HG02938 (cell line): ENCODE measurements around the gene ARNT2.

Experiments used
- ATAC-seq: cut with Tn5 transposase; IDR thresholded peaks from one replicate; pipeline ENCODE4 v1.9.1; 2021; ENCODE audit warnings: mild to moderate bottlenecking, moderate library complexity; ENCODE audit not compliant: unreplicated experiment

ARNT2 gene

DNA sequence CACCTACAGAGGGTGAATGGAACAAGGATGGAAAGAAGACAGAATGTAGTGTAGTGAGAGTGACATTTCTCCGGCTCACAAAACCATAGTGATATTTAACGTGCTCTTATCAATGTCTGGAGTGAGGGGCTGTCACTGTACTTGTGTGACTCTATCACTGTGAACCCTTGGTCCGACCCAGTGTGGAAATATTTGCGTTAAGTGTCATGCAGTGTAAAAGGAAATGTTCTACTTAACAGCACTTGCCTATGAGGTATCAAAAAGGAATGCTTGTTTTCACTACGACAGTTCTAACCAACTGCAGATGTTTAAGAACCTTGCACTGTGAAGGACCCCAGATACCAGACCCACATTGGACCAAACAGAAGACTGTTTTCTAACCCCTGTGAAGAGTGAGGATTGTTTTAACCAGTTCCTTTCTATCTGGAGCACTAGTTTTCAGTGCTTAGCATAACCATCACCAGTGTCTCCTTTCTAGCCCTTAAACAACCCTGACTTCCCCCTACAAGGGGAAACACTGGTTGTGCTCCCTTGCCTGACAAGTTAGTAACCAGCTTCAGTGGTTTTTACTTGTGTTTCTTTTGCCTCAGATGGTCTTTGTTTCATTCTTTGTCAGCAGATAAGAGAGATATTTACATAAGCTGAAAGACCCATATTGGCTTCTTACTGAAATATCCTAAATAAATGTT lies 146.2 kb downstream of the ARNT2 start:
- no peak for ATAC-seq

DNA sequence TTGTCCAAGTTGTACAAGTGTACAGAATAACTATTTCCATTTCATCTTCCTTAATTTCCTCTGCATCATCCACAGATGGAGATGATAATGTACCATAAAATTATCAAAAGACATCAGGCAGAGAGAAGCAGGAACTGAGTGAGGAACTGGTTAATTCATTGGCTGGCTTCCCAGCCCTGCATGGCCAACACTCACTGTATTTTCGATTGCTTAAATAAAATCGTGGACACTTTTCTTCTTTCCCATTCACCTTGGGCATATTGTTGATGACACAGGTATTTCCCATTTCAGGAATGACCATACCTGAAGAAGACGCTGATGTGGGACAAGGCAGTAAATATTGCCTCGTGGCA lies 146.7 kb downstream of the ARNT2 start:
- ATAC-seq = no peak

- no peak for ATAC-seq
These were observed 147.2 kb downstream of the ARNT2 start for GRCh38 chr15:80551348-80551747.

DNA sequence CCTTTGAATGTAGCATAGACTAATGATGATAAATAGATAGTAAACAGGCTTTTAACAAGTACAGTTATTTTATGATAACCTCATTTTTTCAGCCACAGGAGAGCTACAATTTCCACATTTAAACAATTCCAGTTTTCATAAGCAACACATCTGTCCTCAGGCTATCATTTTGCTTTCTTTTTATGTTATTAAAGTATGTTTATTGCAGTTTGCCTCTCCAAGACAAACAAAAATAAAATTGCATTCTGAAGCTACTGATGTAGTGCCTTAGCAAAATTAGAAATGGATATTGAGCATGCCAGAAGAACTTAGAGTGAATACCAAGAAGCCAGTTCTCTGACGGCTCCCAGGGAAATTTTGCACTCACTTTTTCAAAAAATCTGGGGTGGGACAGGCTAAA lies 150.4 kb downstream of the ARNT2 start:
- no peak for ATAC-seq

- no peak for ATAC-seq
These were observed 152.6 kb downstream of the ARNT2 start for GRCh38 chr15:80556694-80557367.

GRCh38 chr15:80557441-80558234 lies 153.5 kb downstream of the ARNT2 start:
- ATAC-seq = no peak

DNA sequence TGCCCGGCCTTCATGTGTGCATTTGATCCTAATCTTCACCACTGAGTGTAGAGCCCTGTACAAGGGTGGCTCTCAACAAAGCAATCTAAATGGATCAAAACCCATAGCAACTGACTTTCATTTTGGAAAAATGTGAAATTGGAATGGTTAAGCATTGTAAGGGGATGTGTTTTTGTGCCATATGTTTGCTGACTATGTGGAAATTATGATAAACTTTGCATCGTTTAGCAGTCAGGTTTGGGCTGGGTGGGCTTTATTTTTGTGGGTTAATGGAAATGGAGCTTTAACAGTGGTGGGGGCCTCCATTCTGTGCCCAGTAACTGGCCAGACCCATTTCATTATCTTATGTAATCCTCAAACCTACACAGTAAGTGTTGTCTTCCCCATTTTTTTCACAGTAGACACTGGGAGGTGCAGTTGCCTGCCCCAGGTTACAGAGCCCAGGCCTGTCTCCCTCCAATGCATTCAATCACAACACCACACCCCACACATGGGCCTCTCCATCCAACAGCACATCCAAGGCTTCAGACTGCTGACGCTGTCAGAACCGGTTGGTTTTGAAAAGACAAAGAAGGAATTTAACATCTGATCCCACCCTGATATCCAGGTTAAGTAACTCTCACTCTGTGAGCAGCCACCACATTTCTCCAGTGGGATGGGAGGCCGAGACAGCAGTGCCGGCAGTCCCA lies 154.6 kb downstream of the ARNT2 start:
- no peak for ATAC-seq

DNA sequence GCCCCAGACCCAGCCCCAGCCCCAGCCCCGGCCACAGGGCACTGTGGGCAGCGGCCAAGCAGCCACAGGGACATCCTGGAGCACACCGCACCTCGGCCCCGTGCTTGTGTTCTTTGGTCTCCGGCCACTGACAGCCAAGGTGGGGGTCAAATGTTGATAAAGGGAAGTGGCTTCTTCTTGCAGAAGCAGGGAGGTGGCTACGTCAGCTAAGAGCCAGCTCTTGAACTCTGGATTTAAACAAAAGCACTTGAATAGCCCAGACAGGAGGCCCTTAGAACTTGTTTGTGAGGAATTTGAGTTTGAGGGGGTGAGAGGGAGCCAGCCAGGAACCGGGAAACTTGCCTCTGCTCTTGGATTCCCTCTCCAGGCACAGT lies 155.1 kb downstream of the ARNT2 start:
- ATAC-seq = no peak

DNA sequence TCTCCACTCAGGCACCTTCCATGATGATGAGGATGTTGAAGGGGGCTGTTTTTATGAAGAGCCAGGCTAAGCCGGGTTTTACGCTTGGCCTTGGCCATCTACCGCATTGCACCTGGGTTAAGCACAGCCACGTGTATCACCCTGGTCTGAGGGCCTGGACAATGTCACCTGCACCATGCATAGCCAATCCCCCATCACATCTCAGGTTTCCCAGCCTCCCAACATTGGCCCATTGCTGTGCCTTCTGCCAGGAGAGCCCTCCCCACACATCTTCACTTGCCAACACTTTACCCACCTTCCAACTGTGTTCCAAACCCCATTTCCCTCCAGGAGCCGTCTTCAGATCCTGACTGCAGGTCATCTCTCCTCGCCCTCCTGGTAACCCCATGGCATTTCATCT lies 155.6 kb downstream of the ARNT2 start:
- no peak for ATAC-seq

- ATAC-seq = no peak
These were observed 156.6 kb downstream of the ARNT2 start for GRCh38 chr15:80560601-80561400.

DNA sequence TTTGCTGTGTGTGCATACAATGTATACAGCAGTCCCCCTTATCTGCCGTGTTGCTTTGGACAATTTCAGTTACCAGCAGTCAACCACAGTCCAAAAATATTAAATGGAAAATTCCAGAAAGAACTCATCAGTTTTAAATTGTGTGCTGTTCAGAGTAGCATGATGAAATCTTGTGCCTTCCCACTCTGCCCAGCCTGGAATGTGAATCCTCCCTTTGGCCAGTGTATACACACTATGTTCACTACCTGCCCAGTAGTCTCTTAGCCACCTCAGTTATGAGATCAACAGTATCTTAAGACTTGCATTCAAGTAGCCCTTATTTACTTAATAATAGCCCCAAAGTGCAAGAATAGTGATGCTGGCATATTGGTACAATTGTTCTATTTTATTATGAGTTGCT lies 157.3 kb downstream of the ARNT2 start:
- no peak for ATAC-seq

GRCh38 chr15:80562033-80562432 lies 157.9 kb downstream of the ARNT2 start:
- ATAC-seq = no peak

DNA sequence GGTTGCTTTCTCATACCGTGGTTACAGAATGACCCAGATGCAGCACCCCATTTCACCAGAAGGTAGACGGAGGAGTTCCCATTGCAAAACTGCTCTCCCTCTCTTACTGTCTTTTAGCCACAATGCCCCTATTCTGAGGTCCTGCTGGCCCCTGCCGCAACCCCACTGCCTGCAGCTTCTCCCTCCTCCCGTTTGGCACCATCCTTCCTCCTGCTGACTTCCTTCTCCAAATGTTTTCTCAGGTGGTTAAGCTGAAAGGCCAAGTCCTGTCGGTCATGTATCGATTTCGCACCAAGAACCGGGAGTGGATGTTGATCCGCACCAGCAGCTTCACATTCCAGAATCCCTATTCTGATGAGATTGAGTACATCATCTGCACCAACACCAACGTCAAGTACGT lies 158.7 kb downstream of the ARNT2 start:
- ATAC-seq = no peak

DNA sequence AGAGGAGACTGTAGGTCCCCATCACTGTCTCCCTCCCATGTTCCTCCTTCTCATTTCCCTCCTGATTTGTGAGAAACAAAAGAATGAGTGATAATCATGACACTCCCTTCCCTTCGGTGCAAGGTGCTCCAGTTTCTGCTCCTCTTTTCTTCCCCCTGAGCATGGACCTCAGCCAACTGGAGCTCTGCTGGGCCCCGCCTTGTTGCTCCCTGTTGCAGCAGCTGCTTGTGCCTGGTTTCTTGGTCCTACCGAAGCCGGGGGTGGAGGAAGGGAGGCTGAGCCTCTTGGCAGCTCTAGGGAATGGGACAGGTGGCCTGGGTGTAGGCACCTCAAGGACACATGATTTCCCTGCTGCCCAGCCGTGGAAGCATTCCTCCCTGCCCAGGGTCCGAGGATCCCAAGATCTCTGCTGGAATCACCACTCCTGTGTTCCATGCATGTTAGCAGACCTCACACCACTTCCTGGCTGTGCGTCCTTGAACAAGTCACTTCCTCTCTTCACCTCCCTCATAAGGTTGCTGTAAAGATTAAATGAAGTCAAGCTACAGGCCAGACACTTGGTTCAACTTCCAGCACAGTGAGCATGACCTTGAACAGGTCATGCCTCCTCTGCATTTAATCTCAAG lies 159.3 kb downstream of the ARNT2 start:
- no peak for ATAC-seq

GRCh38 chr15:80564056-80564455 lies 159.9 kb downstream of the ARNT2 start:
- ATAC-seq = no peak

GRCh38 chr15:80565398-80565797 lies 161.2 kb downstream of the ARNT2 start:
- no peak for ATAC-seq

DNA sequence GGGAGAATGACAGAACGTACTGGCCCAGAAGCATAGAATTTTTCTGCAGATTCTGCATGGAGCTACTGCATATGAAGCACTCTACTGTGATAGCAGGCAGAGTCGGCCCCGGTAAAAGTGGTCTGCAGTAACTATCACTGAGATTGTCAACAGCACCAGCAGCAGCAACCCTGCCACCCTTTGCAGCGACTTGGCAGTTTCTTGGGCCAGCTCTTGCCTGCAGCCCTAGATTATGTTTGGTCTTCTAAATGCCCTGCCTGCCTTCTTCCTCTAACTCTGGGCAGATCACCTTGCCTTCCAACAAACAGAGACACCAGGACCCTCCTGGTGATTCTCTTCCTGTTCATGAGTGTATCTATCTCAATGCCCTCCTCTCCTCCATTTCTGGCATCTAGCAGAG lies 161.8 kb downstream of the ARNT2 start:
- no peak for ATAC-seq

DNA sequence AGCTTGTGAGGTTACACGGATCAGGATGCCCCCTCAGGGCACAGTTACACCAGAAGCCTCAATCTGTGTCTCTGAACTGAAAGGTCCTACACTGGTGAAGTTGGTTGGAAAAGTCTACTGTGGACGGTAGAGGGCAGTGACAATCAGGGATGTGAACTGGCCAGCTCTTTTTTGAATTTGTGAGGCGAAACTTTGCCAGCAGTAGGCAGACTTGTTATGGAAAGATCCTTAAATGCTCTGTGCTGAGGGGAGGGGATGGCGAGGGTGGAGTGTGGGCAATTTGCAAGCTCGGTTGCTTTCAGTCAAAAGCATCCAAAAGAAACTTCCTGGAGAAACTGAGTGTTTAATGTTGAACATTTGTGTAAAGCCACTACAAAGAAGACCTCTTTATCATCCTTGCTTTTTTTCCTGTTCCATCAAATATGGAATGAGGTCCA lies 163.6 kb downstream of the ARNT2 start:
- ATAC-seq = no peak

GRCh38 chr15:80568298-80568697 lies 164.1 kb downstream of the ARNT2 start:
- ATAC-seq = no peak
